HG03060 (cell line): Measurements from ENCODE around the gene COIL.
A peak's percentile ranks its signal among the peaks of the same experiment; 100 is the strongest.
"Not testable (repeated sequence)": the region's sequence is repeated elsewhere in the genome, so short reads cannot be mapped to it uniquely, and the experiment has no call there.

Source experiments
- ATAC-seq: cut with Tn5 transposase; IDR thresholded peaks from one replicate; pipeline ENCODE4 v1.9.1; 2021; ENCODE audit warnings: low read depth, moderate number of reproducible peaks; ENCODE audit not compliant: unreplicated experiment

The COIL gene

DNA sequence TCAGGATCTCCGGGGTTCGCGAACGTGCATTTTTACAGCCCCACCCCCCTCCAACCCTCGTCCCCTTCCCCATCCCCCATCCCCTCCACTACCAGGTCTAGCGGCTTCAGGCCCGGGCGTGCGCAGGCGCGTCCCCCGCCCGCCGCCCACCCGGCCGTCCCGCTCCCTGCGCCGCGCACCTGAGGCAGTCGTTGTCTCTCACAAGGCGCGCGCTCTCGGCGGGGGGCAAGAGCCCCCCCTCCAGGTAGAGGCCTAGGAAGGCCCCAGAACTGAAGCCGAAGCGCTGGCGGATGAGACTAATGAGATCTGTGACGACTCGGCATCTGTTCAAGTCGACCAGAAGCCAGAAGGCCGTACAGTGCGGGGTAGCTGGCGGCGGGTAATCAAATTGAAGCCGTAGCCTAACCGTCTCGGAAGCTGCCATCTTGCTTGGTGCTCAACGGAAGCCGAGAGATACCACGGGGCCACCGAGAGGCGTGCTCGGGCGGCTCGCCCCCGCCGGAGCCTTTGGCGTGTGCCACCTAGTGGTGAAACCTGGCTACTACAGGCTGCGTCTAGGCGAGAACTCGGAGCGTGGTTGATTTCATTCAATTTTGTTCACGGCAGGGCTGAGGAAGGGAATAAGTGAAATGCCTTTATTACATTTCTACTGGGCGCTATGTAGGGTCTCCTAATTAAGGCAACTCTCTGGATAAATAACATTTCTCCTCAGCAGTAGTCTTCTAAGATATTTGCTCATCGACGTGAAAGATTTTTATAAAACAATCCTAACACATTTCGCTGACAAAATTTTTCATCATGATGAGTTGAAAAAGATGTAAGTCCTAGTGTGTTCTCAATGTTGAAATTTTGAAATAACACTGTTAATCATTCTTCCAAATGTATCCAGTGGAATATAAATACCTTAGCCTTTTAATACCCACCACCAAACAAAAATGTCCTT, at the start of gene COIL:
Gene COIL (minus strand): TSS at position 455 of the 943 bp plus-strand sequence. CDS start 31 bp downstream, at position 424.
- ATAC-seq: peak; percentile 94

GRCh38 chr17:57010487-57010886, 49.6 kb upstream of the COIL start:
- no peak for ATAC-seq

- no peak for ATAC-seq
Observed at GRCh38 chr17:57009737-57010445, 49.0 kb upstream of the COIL start.

- ATAC-seq: no peak
Observed at GRCh38 chr17:57008958-57009357, 48.1 kb upstream of the COIL start.

DNA sequence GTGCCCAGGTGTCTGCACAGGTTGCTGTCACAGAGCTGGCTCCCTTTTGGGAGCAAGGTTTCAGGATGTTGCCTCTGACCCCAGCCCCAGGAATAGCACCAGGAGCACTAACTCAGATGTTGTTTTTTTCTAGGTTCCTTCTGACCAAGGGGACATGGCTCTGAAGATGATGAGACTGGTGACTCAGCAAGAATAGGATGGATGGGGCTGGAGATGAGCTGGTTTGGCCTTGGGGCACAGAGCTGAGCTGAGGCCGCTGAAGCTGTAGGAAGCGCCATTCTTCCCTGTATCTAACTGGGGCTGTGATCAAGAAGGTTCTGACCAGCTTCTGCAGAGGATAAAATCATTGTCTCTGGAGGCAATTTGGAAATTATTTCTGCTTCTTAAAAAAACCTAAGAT, 45.2 kb upstream of the COIL start:
- ATAC-seq: no peak

- peak; percentile 78 for ATAC-seq
Observed at GRCh38 chr17:57004944-57005579, 44.2 kb upstream of the COIL start.

GRCh38 chr17:57002904-57003303, 42.1 kb upstream of the COIL start:
- no peak for ATAC-seq

DNA sequence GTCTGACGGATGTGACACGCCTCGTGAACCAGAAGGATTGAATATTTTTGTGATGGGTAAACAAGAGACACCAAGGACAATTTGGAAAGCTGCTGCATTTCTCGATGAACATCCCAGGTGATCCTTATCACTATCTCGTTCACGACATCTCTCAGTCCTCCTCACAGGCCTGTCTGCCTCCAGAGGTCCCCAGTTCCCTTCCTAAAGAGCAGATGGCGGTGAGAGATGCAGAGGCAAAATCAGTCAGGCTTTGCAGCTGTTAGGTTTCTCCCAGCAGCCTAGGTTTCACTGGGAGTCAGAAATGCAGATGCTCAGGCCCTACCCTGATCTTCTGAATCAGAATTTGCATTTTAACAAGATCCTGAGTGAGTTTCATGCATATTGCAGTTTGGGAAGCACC, 40.7 kb upstream of the COIL start:
- ATAC-seq: no peak

- ATAC-seq: no peak
Observed at GRCh38 chr17:56997313-56997712, 36.5 kb upstream of the COIL start.

DNA sequence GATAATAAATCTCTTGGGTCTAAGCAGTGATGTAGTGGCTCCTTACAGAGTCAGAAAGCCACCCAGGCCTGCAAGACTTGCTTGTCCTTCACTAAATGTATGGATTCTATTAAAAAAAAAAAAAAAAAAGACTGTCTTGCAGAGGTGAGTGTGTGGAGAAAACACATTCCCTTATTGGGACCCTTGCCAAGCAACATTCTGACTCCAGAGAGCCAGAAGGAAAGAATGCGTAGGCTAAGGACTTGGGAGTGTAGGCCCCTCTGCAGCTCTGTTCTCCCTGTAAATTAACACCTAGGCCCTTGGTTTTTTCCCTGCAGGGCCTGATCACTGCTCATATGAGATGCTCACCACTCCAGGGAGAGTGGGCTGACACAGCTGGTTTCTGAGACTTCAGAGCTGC, 34.9 kb upstream of the COIL start:
- no peak for ATAC-seq

DNA sequence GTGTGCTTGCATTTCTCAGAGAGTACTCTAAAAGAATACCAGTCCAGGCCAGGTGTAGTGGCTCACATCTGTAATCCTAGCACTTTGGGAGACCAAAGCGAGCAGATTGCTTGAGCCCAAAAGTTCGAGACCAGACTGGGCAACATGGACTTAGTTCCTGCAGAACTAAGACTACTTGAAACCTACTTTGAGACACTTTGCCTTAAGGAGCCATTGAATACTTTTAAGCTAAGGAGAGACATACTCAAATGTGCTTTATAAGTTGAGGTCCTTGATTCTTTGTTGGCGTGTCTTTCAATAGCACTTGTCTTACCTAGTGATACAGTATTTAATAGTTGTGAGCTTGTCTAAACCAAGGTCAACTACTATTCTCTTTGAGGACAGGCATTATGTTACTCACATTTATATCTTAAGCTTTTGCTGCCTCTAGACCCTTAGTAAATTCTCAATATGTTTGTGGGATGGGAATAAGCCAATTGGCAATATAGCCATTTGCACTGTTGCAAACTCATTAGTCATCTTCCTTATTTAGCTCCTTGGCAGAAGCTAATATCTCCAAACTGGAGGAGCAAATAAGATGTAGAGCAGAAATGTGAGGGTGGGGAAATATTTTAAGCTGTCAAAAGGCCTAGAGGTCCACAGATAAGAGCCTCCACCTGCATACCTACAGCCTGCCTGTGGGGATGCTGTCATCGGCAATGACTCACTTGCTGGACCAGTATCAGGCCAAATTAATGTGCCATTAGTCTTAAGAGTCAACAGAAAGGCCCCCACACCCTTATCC, 33.4 kb upstream of the COIL start:
- no peak for ATAC-seq

DNA sequence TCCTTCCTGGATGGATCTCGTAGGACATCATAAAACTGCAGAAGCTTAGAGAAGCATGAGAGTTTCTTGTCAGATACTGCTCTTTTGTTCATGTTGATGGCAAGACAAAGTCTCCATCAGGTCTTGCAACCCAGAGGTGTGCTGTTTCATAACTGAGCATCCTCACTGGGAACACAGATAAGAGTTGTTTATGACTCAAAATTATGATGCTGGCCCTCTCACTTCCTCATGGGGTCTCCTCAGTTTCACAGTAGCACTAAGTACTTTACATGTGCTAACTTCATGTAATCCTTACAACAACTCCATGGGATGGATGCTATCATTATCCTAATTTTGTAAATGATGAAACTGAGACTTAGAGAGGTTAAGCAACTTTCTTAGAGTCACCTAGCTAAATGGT, 31.5 kb upstream of the COIL start:
- ATAC-seq: no peak

GRCh38 chr17:56988901-56989572, 28.2 kb upstream of the COIL start:
- no peak for ATAC-seq

DNA sequence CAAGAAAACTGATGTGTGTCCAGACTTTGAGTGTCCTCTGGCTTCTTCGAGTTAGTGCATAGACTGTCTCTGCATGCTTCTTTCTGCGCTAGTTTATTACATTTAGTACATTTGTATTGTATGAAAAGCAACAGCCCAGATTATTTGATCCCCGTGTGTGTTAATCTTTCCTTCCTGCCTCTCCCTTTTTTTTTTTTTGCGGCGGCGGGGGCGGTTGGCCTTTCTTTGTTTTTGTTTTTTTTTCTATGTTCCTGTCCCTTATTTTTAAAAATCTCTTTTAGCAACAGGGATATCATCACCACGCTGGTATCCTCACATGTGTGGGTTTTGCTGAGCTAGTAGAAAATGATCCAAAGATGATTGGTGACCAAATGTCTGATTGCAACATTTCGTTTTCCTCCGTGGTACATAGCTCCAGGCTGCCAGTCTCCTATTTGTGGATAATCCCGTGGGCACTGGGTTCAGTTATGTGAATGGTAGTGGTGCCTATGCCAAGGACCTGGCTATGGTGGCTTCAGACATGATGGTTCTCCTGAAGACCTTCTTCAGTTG, 26.5 kb upstream of the COIL start:
- ATAC-seq: no peak

DNA sequence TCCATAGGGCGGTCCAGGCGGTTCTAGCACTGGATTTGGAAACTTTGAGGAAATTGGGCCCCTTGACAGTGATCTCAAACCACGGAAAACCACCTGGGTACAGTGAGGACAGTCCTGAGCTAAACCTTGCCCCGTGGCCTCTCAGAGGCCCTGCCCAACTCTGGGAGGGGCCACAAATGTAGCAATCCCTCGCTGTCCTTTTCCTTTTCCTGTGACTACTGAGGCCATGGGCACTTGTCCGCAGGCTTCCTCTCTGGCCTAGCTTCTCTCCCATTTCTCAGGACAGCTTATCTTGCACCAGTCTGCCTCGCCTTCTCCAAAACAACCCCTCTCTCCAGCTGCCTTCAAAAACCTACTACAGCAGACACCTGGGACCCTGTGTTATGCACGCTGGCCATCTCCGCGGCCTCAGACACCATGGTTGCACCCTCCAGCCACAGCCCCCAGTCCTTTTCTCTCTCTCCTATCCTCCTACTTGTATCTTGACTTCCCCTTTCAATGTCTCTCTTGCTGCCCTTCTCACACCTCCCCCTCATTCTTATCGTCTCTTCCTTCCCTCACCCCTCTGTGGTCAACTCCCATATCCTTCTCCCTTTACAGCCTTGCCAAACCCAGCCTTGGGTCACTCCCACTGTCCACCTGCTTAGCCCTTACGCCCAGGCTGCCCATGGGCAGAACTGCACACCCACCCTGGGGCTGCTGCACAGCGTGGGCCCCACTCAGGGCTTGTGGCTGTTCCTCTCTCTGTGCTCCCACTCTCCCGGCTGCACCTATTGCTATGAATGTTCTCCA, 24.7 kb upstream of the COIL start:
- no peak for ATAC-seq

GRCh38 chr17:56983366-56983765, 22.5 kb upstream of the COIL start:
- no peak for ATAC-seq

- ATAC-seq: no peak
Observed at GRCh38 chr17:56982312-56982711, 21.5 kb upstream of the COIL start.

DNA sequence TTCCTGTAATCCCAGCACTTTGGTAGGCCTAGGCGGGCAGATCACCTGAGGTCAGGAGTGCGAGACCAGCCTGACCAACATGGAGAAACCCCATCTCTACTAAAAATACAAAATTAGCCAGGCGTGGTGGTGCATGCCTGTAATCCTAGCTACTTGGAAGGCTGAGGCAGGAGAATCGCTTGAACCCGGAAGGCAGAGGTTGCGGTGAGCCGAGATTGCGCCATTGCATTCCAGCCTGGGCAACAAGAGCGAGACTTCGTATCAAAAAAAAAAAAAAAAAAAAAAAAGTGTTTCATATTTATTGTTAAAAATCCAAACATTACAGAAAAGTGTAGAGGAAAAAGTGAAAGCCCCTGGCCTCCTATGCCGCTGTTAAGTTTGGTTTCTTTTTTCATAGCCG, 19.7 kb upstream of the COIL start:
- ATAC-seq: not testable (repeated sequence)

- no peak for ATAC-seq
Observed at GRCh38 chr17:56979091-56979480, 18.2 kb upstream of the COIL start.
